ENCODE data around the gene DIDO1. TPM values are rescaled to one million over a fixed set of nuclear protein-coding genes. Genes with fewer than 3 reads are reported as not detected.

DIDO1 gene
- total and polyA plus RNA-seq, 2 of the 4 experiments (the other 2 are of a cell fraction), result 21.8 to 28.1 TPM

DNA sequence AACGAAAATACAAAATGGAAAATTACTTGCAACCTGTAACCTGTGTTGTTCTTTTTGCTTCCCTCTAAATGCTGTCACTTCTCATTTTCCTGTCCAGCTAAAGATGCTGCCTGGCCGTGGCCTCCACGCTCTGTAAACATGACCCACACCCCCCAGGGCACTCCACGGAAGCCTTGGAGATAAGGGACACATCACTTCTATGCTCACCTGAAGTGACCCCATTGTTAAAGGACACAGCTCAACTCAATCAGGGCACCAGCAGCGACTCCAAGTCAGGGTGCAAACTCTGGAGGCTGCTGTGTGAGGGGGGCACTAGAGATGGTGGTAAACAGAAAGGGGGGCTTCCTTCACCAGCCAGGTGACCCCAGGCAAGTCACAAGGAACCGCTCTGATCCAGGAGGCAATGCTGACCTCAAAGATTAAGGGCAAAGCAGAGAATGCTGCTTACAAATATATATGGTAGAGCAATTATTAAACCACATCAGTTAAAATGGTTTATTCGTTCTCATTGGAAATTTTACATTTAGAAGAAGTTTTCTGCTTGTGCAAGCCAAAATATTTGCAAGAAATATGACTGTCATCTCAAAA is 13.2 kb downstream of the DIDO1 start:
- peaks cover 19 to 89% of the 10 kb centered on the region in 2 experiments; a peak in 3 of 4 replicates for H3K79me1 ChIP-seq (ENCODE audit: low read depth in 1 of 2, low read length in 2 of 2)
- H3K9me1 ChIP-seq (ENCODE audit: insufficient read depth, low read length), result peaks cover 21% of the 10 kb centered on the region
- no peak overlapping the region for H2BK15ac ChIP-seq (ENCODE audit: low read depth, low read length)
- H3K9ac ChIP-seq (ENCODE audit: low read depth, low read length), result no peak overlapping the region
- CTCF ChIA-PET, result no interaction called here
- H4K91ac ChIP-seq (ENCODE audit: insufficient read depth, low read depth, low read length), result no peak overlapping the region
- no peak overlapping the region for H2BK120ac ChIP-seq (ENCODE audit: low read depth, low read length)
- H2AFZ ChIP-seq (replicated peaks; ENCODE audit: low read length, poor library complexity), result no peak overlapping the region
- WGBS, 2 experiments (ENCODE audit: extremely low coverage in 2 of 2, insufficient read length in 1 of 2), result no CpG with 5 or more reads among the region's 7 CpGs
- H3K56ac ChIP-seq (ENCODE audit: extremely low read depth, insufficient read depth, low read length), result no peak overlapping the region
- H3K4ac ChIP-seq (ENCODE audit: low read depth, low read length), result no peak overlapping the region
- H3K4me3 ChIP-seq (ENCODE audit: insufficient read depth, low read depth, low read length), result no peak overlapping the region
- in situ Hi-C loops (cut with MboI; ENCODE audit: low sequenced_read_pairs), result no loop called here
- H3K18ac ChIP-seq (ENCODE audit: low read depth, low read length), result no peak overlapping the region
- no peaks in the 10 kb centered on the region for H3K27me3 ChIP-seq (ENCODE audit: control insufficient read depth, insufficient read depth, low read length)
- H3K23ac ChIP-seq (ENCODE audit: low read depth, low read length), result no peak overlapping the region
- no peak overlapping the region for H2BK20ac ChIP-seq (ENCODE audit: low read depth, low read length)
- H2BK5ac ChIP-seq (ENCODE audit: low read depth, low read length, poor library complexity, severe bottlenecking), result no peak overlapping the region
- TF ChIP-seq RAD21 (IDR thresholded peaks at IDR 0.05; ENCODE audit: low read length), result no peak
- no peak for TF ChIP-seq MAFK (IDR thresholded peaks at IDR 0.05; ENCODE audit: low read depth, low read length)
- TF ChIP-seq, protein P1, sequence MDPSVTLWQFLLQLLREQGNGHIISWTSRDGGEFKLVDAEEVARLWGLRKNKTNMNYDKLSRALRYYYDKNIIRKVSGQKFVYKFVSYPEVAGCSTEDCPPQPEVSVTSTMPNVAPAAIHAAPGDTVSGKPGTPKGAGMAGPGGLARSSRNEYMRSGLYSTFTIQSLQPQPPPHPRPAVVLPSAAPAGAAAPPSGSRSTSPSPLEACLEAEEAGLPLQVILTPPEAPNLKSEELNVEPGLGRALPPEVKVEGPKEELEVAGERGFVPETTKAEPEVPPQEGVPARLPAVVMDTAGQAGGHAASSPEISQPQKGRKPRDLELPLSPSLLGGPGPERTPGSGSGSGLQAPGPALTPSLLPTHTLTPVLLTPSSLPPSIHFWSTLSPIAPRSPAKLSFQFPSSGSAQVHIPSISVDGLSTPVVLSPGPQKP (IDR thresholded peaks at IDR 0.05; ENCODE audit: borderline replicate concordance, low read depth, low read length), result no peak
- TF ChIP-seq, protein P2, sequence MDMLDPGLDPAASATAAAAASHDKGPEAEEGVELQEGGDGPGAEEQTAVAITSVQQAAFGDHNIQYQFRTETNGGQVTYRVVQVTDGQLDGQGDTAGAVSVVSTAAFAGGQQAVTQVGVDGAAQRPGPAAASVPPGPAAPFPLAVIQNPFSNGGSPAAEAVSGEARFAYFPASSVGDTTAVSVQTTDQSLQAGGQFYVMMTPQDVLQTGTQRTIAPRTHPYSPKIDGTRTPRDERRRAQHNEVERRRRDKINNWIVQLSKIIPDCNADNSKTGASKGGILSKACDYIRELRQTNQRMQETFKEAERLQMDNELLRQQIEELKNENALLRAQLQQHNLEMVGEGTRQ (IDR thresholded peaks at IDR 0.05; ENCODE audit: low read depth, low read length), result no peak
- no peak for TF ChIP-seq SMC3 (IDR thresholded peaks at IDR 0.05; ENCODE audit: low read depth, low read length)
- no peak for TF ChIP-seq CEBPB (IDR thresholded peaks at IDR 0.05; ENCODE audit: low read depth, low read length)
- TF ChIP-seq RCOR1 (IDR thresholded peaks at IDR 0.05; ENCODE audit: insufficient replicate concordance, low read length), result no peak
- TF ChIP-seq BHLHE40 (IDR thresholded peaks at IDR 0.05; ENCODE audit: low read depth, low read length), result no peak
- TF ChIP-seq RFX5 (IDR thresholded peaks at IDR 0.05; ENCODE audit: low read depth, low read length), result no peak
- TF ChIP-seq POLR2A (IDR thresholded peaks at IDR 0.05; ENCODE audit: low read depth, low read length), result no peak
- TF ChIP-seq NFE2L2 (IDR thresholded peaks at IDR 0.05; ENCODE audit: low read depth, low read length), result no peak
- no peak for TF ChIP-seq FOS (IDR thresholded peaks at IDR 0.05; ENCODE audit: low read depth, low read length)
- TF ChIP-seq, protein P3, sequence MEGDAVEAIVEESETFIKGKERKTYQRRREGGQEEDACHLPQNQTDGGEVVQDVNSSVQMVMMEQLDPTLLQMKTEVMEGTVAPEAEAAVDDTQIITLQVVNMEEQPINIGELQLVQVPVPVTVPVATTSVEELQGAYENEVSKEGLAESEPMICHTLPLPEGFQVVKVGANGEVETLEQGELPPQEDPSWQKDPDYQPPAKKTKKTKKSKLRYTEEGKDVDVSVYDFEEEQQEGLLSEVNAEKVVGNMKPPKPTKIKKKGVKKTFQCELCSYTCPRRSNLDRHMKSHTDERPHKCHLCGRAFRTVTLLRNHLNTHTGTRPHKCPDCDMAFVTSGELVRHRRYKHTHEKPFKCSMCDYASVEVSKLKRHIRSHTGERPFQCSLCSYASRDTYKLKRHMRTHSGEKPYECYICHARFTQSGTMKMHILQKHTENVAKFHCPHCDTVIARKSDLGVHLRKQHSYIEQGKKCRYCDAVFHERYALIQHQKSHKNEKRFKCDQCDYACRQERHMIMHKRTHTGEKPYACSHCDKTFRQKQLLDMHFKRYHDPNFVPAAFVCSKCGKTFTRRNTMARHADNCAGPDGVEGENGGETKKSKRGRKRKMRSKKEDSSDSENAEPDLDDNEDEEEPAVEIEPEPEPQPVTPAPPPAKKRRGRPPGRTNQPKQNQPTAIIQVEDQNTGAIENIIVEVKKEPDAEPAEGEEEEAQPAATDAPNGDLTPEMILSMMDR (conservative IDR thresholded peaks at IDR 0.05; ENCODE audit: low read depth, low read length), result no peak
- no peak for TF ChIP-seq CHD1 (IDR thresholded peaks at IDR 0.05; ENCODE audit: low read depth, low read length)
- no peak for TF ChIP-seq MXI1 (IDR thresholded peaks at IDR 0.05; ENCODE audit: borderline replicate concordance, low read depth, low read length)
- TF ChIP-seq MAZ (IDR thresholded peaks at IDR 0.05; ENCODE audit: borderline replicate concordance, low read depth, low read length), result no peak
- peaks cover 10% of the 10 kb centered on the region; the same call in 1 of the 2 replicates for H3K4me1 ChIP-seq (ENCODE audit: control insufficient read depth, insufficient read depth, low read length)
- ATAC-seq (ENCODE audit: low read depth) (no peak), DNase-seq (no peak)
- no peak overlapping the region for H3K14ac ChIP-seq (replicated peaks; ENCODE audit: low read depth, low read length)
- dilution Hi-C loops (cut with HindIII; ENCODE audit: low sequenced_read_pairs, unreplicated experiment), result no loop called here
- no peak overlapping the region for H2AK9ac ChIP-seq (replicated peaks; ENCODE audit: low read depth, low read length, poor library complexity)
- no peak overlapping the region for H4K5ac ChIP-seq (ENCODE audit: low read depth, low read length)
- H3K9me3 ChIP-seq (ENCODE audit: control insufficient read depth, insufficient read depth, low read length), result no peaks in the 10 kb centered on the region
- H2AK5ac ChIP-seq (ENCODE audit: low read depth, low read length), result no peak overlapping the region
- no TSS peak for BruUV-seq (replicated peaks)
- H3K36me3 ChIP-seq (ENCODE audit: control insufficient read depth, insufficient read depth, low read length), result peaks cover 43% of the 10 kb centered on the region
- intact Hi-C loops (cut with micrococcal nuclease), result no loop called here
- no peak overlapping the region for H3K27ac ChIP-seq (ENCODE audit: insufficient read depth, low read length)
- H4K8ac ChIP-seq (ENCODE audit: low read depth in 2 of 2, low read length in 2 of 2), result no peak overlapping the region
- H4K20me1 ChIP-seq (ENCODE audit: insufficient read depth, low read length), result peaks cover 95% of the 10 kb centered on the region
- no peak overlapping the region for H3K4me2 ChIP-seq (ENCODE audit: low read depth, low read length)
- POLR2A ChIA-PET (ENCODE audit: unreplicated experiment), result no interaction called here

Measured in IMR-90 (cell line).